HG02642 (cell line): Measurements from ENCODE around the gene C11orf87.

Experiments used
- ATAC-seq: cut with Tn5 transposase; IDR thresholded peaks from one replicate; pipeline ENCODE4 v1.9.1; 2021; ENCODE audit warnings: mild to moderate bottlenecking; ENCODE audit not compliant: unreplicated experiment, poor library complexity

C11orf87 gene

DNA sequence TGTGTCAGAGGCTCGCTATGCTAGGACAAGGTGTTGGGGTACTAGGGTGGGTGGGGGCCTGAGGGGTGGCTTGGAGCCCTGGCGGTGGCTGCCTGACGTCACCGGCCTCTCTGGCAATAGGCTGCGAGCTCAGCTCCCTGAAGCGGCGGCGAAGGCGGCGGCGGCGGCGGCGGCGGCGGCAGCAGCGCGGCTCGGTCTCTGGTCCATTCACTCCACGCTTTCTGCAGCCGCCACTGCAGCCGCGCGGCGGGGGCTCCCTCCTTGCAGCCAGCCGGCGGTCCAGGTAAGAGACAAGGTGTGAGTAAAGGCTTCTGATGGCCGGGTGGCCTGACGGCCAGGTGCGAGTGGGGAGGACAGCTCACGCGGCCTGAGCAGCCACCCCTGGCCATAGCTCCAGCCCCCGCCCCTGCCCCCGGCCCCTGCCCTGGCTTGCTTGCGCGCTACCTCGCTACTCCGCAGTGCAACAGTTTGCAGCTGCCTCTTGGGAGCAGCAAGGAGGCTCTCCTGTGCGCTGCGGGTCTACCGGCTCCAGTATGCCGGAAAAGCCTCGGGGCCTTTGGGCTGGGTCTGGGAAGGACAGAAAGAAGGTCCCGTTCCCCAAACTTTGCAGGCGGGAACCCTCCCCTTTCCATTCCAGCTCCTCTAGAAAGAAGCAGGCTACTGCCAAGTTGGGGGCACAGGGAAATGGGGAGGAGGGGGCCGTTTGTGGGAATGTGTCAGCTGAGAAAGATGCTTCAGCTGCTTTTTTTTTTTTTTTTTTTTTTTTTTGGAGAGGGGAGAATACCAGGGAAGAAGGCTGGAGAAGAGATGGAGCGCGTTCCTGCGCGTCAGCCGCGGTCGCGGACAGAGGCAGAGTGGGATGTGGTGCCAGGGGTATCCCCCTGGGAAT, at the start of gene C11orf87:
Gene C11orf87, plus strand, starts transcription at position 210 of the 889 bp plus-strand sequence. CDS start 1,444 bp downstream, outside the sequence.
- ATAC-seq, result no peak

DNA sequence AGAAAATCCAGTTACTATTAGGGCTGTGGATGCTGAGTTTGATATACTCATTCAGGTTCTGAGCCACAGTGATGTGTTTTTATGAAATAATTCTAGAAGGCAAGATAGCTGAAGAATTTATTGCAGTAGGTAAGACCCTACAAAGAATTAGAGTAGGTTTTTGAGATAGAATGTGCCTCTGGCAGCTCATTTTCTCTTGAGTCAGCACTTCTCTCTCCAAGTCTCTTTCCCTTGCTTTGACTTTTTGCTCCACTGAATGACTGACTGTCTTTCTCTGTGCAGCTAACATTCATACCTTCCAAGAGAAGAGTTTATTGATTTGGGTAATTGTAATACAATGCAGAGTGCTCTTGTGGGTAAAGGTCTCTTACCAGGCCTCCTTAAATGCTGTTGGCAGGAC, 48.0 kb upstream of the C11orf87 start:
- no peak for ATAC-seq

DNA sequence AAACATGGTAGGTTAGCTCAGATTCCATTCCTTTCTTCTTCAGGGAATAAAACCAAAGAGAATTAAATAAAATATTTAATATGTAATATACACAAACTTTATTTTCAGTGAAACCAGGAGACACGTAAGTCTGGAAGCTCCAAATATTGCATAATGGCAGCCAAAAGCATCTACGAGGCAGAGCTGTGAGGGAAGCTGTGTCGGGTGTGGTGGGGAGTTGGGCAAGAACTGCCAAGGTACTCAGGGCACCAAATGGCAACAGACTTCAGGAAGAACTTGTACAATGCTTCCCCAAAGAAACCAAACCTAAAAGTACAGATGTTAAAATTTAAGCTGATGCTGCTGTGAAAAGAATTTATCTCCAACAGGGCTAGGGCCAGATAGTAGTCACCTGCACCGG, 47.5 kb upstream of the C11orf87 start:
- ATAC-seq, result no peak

DNA sequence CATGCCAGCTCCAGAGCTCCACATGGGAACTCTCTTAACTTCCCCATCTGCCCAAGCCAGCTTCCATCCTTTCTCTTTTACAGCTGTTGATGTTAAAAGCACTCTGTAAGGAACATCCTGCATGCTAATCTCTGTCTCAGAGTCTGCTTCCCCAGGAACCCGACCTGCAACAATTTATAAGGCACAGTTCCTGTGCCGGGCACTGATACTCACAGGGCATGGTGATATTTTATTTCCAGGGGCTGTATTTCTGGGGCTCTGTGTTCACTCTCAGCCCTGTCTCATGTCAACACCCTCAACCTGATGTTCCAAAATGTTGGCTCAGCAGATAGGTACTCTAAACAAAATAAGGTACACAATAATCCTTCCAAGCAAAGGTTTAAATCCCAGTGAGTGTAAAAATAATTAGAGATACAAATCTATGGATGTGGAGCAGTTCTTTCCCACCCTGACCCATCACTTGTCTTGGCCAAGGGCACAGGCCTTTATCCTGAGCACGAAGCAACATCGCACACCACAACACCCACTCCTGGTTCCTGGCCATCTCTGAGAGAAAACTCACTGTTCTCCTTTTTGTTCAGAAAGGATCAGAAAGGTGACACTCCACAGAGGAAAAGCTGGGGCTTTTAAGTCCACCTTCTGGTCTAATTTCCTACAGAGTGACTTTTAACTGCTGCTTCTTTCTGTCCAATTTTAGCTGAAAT, 44.8 kb upstream of the C11orf87 start:
- no peak for ATAC-seq

DNA sequence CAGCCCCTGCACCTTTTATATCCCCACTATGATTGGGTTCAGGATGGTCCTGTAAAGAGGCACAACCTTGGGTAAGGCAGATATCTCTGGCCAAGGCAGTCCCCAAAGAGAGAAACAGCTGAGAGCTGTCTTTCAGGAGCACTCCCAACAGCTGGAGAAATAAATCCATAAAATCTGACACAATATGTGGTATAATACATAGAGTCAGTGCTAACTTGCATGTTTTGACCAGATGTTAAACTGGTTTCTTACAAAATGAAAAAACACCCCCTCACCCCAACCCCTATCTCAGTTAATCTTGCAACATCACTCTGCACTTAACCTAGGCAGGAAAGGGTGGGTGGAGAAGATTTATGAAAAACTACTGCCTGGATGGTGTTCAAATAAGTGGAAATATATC, 44.0 kb upstream of the C11orf87 start:
- ATAC-seq, result no peak

DNA sequence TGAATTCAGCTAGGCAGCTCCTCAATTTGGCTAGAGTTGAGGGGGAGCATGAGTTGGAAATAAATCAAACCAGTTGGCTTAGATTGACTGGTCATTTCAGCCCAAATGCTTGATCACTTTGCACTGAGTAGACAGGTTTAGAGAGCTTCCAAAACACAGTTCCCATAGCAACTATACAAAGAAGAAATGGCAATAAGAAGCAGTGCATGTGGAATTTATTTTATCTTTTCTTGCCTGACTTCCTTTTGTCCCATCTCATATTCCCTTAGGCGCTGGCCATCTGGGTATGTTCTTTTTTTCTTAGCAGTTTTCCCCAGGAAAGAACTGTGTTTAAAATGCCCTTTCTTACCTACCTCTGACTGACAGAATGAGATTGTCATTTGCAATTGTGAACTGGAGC, 38.7 kb upstream of the C11orf87 start:
- no peak for ATAC-seq

DNA sequence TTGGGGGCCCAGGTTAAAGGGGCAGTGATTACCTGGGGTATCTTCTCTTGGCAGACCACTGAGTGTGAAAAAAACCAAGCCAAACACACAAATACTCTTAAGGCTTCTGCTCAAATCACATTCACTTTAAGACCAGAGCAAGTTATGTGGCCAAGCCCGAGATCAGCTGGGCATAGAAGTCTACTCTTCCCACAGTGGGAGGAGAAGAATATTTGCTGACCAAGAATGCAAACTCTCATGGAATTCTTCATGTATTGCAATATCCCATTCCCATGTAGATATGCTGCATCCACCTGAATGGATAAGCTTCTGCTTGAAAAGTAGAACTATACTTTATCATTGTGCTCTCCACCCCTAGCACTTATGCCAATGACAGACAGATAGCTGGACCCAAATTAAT, 37.1 kb upstream of the C11orf87 start:
- no peak for ATAC-seq

DNA sequence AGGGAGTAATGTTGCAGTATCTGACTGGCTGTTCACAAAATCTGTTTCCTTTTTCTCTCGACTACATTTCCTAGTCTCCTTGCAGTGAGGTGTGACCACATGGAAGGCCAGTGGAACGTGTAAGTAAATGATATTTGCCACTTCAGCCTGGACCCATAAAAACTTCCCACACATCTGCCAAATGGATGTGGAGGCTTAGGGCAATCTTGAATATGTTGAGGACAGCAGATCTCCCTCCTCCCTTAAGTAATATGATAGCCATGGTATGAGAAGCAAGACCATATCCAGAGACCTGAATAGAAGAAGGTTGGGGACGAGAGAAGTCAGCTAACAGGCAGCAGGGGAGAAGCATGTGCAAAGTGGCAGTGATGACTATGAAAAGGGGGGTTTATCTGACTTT, 33.0 kb upstream of the C11orf87 start:
- no peak for ATAC-seq

DNA sequence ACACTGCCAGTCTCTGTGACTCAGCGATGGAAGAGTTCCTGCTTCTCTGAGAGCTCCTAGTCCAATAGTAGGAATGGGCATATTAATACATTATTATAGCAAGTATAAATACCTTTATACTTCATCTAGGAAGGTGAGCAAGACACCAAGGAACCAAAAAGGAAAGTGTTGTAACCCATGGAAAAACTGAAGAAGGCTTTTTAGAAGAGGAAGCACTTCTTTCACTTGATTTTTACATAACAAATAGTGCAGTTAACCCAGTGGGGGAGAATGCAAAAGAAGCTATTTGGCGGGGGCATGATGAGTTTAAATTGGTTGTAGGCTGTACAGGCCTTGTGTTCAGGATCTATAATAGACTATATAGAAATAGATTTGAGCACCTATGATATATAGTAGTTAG, 31.2 kb upstream of the C11orf87 start:
- ATAC-seq, result no peak

DNA sequence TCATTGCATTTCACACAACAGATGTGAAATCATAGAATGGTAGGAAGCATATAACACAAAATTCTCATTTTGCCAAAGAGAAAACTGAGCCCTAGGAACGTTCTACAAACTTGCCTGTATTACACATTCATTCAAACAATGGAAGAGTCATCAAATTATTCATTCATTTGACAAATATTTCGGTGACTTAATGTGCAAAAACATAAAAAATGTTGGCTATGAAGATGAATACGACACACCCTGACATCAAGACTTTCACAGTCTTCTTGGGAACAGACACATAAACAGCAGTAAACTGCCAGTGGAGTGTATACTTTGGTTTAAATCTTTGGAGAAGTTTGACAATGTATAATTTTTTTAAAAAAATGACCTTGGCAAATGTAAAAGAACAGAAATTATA, 20.4 kb upstream of the C11orf87 start:
- ATAC-seq, result no peak

DNA sequence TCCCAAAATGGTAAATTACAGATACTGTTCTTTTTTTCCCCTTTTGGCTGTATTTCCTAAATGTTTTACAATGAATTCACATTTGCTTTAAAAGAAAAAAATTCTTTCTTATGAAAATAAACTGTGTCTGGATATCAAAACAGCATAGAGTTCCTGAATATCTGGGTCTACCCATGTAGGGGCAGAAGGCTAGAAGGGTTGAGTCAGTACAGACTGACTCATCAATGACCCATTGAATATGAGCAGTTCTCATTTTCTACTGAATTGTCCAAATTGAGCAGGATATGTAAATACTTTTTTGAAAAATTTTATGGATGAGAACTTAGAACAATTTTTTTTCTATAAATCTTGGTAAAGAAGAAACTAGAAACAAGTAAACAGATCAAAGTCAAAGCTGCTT, 16.3 kb upstream of the C11orf87 start:
- ATAC-seq, result no peak

DNA sequence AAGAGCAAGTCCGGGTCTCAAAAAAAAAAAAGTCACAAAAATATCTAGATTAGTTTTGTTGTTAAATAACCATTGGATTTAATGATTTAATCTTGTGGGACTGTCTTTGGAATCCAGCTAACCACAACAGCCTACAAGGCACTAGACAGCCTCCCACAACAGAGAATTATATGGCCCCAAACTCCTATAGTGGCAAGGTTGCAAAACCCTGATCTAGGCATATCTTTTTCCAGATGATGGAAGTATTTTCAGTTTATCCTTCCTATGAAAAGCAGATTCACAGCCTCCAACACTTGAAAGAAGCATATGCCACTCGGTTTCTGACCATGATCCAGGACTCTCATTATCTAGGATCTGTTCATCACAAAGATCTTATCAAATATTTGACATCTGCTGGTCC, 5.4 kb upstream of the C11orf87 start:
- no peak for ATAC-seq

DNA sequence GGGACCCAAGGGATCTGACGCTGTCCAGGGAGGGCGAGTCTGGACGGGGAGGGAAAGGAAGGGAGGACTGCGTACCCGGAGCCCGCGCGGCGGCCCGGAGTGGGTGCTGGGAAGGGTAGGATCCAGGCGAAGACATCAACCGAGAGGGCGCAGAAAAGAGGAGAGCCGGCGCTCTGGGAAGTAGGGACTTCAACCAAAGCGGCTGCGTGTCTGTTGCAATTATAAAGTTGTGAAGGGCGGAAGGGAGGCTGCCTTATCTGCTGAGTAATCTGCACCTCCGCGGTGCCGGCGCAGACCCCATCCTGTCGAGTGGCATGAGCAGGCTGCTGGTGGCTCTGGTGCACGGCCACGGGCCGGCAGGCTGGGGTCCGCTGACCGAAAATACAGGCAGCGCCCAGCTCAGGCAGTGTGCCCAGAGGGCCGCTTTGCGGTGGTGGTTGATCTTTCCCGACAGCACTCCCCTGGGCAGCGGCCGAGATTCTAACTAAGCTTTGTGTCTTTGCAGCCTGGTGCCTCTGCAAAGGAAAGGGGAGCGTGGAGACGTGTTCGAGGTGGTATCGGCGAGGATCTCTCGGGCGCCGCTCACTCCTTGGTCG, 978 bp downstream of the C11orf87 start:
- no peak for ATAC-seq

DNA sequence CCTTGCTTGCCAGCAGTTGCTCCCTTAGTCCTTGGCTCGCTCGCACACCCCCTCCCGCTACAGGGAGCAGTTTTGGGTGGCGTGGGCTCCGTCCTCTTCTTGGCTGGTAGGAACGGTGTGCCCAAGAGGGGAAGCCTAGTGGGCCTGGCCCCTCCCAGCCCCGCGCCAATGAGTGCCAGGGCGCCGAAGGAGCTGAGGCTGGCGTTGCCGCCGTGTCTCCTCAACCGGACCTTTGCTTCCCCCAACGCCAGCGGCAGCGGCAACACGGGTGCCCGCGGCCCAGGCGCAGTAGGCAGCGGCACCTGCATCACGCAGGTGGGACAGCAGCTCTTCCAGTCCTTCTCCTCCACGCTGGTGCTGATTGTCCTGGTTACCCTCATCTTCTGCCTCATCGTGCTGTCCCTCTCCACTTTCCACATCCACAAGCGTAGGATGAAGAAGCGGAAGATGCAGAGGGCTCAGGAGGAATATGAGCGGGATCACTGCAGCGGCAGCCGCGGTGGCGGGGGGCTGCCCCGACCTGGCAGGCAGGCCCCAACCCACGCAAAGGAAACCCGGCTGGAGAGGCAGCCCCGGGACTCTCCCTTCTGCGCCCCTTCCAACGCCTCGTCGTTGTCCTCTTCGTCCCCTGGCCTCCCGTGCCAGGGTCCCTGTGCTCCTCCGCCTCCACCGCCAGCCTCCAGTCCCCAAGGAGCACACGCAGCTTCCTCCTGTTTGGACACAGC, 1.6 kb downstream of the C11orf87 start:
- no peak for ATAC-seq

DNA sequence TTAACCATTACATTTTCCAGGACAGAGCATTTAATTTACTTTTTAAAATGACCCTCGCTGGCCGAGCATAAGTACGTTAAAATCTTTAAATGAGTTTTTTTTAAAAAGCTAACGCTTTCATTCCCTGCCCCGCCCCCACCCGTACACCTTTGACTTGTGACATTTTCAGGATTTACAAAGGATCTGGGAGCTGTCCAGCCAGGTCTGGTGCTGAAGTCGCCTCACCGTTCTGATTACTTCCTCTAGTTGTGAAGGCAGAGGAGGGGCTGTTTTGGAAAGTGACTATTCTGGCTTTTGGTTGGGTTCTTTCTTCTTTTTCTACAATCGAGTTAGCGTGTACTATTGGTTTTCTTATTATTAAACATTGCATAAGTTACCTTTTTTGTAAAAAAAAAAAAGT, 2.9 kb downstream of the C11orf87 start:
- ATAC-seq, result no peak

DNA sequence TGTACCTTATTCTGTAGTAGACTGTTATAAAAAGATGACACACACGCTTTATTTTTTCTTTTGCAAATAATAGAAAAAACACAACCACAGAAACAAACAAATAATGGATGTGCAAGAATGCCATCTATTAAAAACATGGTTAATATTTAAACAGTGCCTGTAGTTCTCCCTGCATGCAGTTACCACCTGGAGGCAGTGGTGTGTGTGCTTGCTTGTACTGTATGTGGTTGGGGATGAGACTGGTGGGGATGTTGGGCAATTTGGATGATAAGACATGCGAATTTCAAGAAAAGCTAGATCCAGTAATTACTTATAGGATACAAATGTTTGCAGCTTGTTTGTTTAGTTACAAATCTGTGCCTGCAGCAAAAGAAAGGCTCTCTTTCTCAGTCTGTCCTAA, 3.6 kb downstream of the C11orf87 start:
- ATAC-seq, result no peak

DNA sequence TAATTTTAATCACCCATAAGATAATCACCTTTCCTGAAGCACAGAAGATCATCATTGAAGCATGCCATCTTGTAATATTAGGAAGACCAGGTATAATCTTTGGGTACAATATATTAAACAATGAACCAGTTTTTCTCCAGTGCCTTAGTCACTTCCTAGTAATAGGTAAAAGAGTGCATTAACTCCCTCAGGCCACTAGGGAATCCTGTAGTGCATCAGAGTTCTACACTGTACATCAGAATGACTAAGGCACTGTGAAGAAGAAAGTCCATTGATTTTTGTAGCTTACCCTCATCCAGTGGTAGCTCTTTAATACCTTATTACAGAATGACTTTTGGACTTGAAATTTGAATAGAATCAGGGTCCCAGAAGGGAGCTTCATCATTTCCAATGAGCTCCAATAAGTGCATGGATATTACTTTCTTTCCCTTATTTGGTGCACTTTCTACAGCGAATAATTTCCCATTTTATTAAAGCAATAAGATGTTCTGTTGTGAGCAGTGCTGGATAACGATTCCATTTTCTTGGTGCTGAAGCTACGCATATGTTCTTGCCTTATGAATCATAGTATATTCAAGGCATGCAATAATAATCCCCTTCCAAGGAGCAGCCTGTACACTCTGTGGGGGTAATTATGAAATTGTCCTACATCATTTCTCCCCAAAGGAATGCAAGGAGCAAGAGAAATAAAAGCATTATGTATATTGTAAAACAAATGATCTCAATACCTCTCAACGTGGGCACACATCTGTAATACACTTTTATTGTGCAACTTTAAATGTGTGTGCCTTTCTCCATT, 4.7 kb downstream of the C11orf87 start:
- no peak for ATAC-seq

DNA sequence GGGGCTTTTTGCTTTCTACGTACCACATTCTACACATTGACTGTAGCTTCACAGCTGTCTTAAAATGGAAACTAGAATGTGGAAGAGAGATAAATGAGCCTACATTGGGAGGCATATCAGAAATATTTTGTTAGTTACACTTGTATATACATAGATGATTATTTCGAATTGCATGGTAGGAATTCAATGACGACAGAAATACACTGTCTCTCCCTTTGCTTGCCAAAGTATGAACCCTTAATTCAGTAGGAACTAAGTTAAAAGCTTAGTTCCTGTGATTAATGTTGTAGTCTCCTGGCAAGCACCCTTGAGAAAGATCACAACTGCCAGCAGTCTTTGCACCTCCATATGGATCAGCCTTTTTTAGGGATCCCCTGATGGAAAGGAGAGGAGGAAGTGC, 10.1 kb downstream of the C11orf87 start:
- ATAC-seq, result no peak

DNA sequence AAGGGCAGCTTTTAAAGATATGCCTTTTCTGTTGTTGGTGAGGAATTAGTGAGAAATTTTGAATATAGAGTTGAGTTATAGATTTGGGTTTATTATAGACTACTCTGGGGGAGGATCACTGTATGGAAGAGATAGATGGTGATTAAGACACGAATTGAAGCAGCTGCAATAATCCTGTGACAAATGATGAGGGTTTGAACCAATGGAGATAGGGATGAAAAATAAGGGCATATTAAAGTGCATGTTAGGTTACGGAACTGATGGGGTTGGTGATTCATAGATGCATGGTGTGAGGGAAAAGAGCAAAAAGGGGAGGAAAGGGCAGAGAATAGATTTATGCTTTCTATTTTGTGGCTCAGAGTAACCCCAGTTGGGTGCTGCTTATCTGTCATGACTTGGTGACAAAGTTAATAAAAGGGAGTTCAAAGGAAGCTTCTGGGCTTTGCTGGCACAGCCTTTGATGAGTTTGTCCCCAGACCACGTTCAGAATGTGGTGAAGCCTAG, 11.8 kb downstream of the C11orf87 start:
- ATAC-seq, result no peak
